ENCODE results near the gene FAM135A. TPM values are rescaled to one million over a fixed set of nuclear protein-coding genes. Genes with fewer than 3 reads are reported as not detected.

The FAM135A gene
- total and polyA plus RNA-seq, 10 of the 15 experiments (the other 5 are each of a cell fraction or from before 2014, with no cell fraction given), result 3.9 to 24.5 (median 13.7) TPM

- Histone ChIP-seq H3K4me2 (ENCODE audit: control insufficient read depth, insufficient read depth) (no peak overlapping the region), H3K36me3 (ENCODE audit: control insufficient read depth in 2 of 2, insufficient read depth in 2 of 2, low read length in 1 of 2) (no peaks in the 10 kb centered on the region), H2AFZ (ENCODE audit: control insufficient read depth, low read depth, low read length) (no peak overlapping the region), H3K4me1 (ENCODE audit: control insufficient read depth, insufficient read depth, low read length) (no peaks in the 10 kb centered on the region), H4K20me1 (ENCODE audit: control insufficient read depth, insufficient read depth) (no peaks in the 10 kb centered on the region), H3K27me3 (replicated peaks in 1 of 2; ENCODE audit: control insufficient read depth in 2 of 2, insufficient read depth in 2 of 2, low read length in 1 of 2) (no peaks in the 10 kb centered on the region; a peak in 1 of 4 replicates), H3K27ac (ENCODE audit: control insufficient read depth, insufficient read depth) (no peak overlapping the region), H3K4me3 (no peak overlapping the region), H3K9me3 (replicated peaks; ENCODE audit: control insufficient read depth, insufficient read depth, low read length) (no peaks in the 10 kb centered on the region), H3K79me2 (ENCODE audit: control insufficient read depth, insufficient read depth, low read length) (no peaks in the 10 kb centered on the region), H3K9ac (ENCODE audit: control insufficient read depth, insufficient read depth, low read length) (no peak overlapping the region)
- TF ChIP-seq SUZ12 (IDR thresholded peaks at IDR 0.05; ENCODE audit: unreplicated experiment) (no peak), ETV6 (conservative IDR thresholded peaks at IDR 0.05 in 1 of 2, IDR thresholded peaks at IDR 0.05 in 1 of 2; ENCODE audit: borderline replicate concordance in 1 of 2, low read depth in 1 of 2) (no peak), SIX5 (IDR thresholded peaks at IDR 0.05; ENCODE audit: low read depth, low read length, severe bottlenecking) (no peak), NFXL1 (IDR thresholded peaks at IDR 0.05; ENCODE audit: borderline replicate concordance) (no peak), MLLT1 (IDR thresholded peaks at IDR 0.05) (no peak), ZBTB11 (CRISPR knock-in tag; IDR thresholded peaks at IDR 0.05) (no peak)
- FAIRE-seq (no peak), ATAC-seq (no peak), DNase-seq (ENCODE audit: low read depth, low spot score) (no peak)
- in situ Hi-C loops (cut with MboI) (no loop called here), intact Hi-C loops (cut with micrococcal nuclease; ENCODE audit: unreplicated experiment) (loop anchor here (2.0 to 10.0 kb wide), 2 partner anchors 20 to 510 kb away; no protein-coding TSS in a partner anchor)
- ChIA-PET CTCF (interaction anchor here (0.8 to 1.4 kb wide), 4 partner anchors 61 to 310 kb away, joined by 3 to 6 read pairs (median 4); no protein-coding TSS in a partner anchor), RAD21 (ENCODE audit: unreplicated experiment) (no interaction called here), POLR2A (no interaction called here), SMC1A (ENCODE audit: uncharacterized antibody, unreplicated experiment) (interaction anchor here (0.6 to 1.5 kb wide), 3 partner anchors 37 to 509 kb away, joined by 3 to 5 read pairs (median 3); no protein-coding TSS in a partner anchor)
- WGBS (ENCODE audit: insufficient coverage, insufficient replicate concordance, low lambda C conversion rate, missing lambda C conversion rate), result 67% methylated on average over 3 of the region's 3 CpGs
- BruUV-seq (replicated peaks), result no TSS peak
Observed at GRCh38 chr6:70375166-70375565, 38.1 kb upstream of the FAM135A start.

Measured in GM12878 (cell line).